ENCODE results near the gene MACROD2.

DNA sequence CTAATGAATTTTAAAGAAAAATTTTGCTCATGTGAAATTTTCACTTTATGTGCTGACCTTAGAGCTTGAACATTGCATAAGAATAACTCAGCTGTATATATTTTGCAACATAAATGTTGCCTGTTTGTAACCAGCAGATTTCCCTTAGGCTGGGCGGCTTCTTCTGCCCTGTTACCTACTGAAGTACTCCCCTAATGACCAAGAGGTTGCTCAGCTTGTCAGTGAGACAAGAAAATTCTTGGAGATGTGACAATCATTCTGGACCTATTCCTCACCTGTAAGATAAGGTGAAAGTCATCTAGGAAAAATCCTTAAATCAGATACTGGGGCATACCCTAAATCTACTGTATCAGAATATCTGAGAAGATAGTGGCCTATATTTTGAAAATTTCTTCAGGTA lies 1516.2 kb downstream of the MACROD2 start:
- TF ChIP-seq, protein P1, sequence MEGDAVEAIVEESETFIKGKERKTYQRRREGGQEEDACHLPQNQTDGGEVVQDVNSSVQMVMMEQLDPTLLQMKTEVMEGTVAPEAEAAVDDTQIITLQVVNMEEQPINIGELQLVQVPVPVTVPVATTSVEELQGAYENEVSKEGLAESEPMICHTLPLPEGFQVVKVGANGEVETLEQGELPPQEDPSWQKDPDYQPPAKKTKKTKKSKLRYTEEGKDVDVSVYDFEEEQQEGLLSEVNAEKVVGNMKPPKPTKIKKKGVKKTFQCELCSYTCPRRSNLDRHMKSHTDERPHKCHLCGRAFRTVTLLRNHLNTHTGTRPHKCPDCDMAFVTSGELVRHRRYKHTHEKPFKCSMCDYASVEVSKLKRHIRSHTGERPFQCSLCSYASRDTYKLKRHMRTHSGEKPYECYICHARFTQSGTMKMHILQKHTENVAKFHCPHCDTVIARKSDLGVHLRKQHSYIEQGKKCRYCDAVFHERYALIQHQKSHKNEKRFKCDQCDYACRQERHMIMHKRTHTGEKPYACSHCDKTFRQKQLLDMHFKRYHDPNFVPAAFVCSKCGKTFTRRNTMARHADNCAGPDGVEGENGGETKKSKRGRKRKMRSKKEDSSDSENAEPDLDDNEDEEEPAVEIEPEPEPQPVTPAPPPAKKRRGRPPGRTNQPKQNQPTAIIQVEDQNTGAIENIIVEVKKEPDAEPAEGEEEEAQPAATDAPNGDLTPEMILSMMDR (conservative IDR thresholded peaks at IDR 0.05; ENCODE audit: low read depth, low read length) = no peak
- no peak for TF ChIP-seq EZH2 (IDR thresholded peaks at IDR 0.05; ENCODE audit: borderline replicate concordance, low read depth, low read length, poor library complexity, severe bottlenecking)
